ENCODE measurements around the gene SMURF2. TPM values are rescaled to one million over a fixed set of nuclear protein-coding genes. Genes with fewer than 3 reads are reported as not detected.

The SMURF2 gene
- total RNA-seq, 1 experiment from 2014 or later, result 127 TPM

Small RNAs within 50 kb of the gene (microRNA-seq; reads per million reads assigned to microRNA genes)
- 3.6 reads per million for gene MIR3064 (ENCODE audit: borderline number of aligned reads)
- gene MIR5047 (ENCODE audit: borderline number of aligned reads), result not detected

Other genes starting within 250 kb of the SMURF2 start
- gene MILR1, start 213.2 kb downstream of the SMURF2 start, total RNA-seq (2021; ENCODE audit: unreplicated experiment), result 3.8 TPM
- gene POLG2, start 165.3 kb downstream of the SMURF2 start, total RNA-seq (2021; ENCODE audit: unreplicated experiment), result 51.5 TPM
- 798 TPM for gene DDX5, start 156.0 kb downstream of the SMURF2 start, total RNA-seq (2021; ENCODE audit: unreplicated experiment)
- gene CEP95, start 155.3 kb downstream of the SMURF2 start, total RNA-seq (2021; ENCODE audit: unreplicated experiment), result 77.0 TPM

Data from HCT116 (cell line).